ENCODE measurements around the gene LPP.

The LPP gene

DNA sequence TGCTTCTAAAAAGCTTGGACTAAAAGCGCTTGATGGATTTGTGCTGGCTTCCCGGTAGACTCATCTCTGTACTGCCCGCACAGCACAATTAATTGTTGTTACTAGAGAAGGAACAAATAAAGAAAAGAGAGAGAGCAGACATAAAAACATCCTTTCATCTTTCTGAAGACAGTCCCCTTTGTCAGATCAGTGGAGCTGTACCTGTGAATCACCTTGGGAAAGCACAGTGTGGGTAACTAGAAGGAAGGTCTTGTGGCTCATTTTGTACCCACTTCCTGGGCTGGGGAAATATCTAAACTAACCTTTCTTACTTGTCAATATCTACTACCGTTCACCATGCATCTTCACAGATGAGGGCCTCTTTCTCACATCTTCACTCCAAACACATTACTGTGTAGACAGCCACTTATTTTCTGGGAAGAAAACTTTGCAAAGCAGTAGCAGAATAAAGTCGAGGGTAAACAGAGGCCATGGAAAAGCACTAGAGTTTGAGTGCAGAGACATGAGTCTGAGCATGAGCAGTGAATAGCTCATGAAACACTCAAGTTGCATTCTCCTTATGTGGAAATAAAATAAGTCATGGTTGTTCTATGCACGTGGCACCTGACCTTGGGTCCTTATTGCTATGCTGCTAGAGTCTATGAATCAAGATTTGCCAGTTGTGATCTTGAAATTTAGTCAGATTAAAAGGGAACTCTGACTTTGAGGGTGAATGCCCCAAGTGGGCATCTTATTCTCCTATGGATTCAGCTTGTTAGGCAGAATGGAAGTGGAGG, 169.3 kb downstream of the LPP start:
- TF ChIP-seq EZH2 (IDR thresholded peaks at IDR 0.05; ENCODE audit: borderline replicate concordance, low read depth, low read length, severe bottlenecking), result no peak
- no peak for TF ChIP-seq CTCF (IDR thresholded peaks at IDR 0.05; ENCODE audit: borderline replicate concordance, extremely low read depth, low read length, poor library complexity, severe bottlenecking)
- peak; percentile 45 for DNase-seq
- Histone ChIP-seq H3K36me3 (ENCODE audit: insufficient read depth, low read length) (no peaks in the 10 kb centered on the region), H4K20me1 (ENCODE audit: insufficient read depth, low read length) (no peaks in the 10 kb centered on the region), H3K27me3 (ENCODE audit: insufficient read depth, low read length, poor library complexity) (no peaks in the 10 kb centered on the region), H3K9ac (ENCODE audit: low read depth, low read length) (no peak overlapping the region), H3K4me1 (ENCODE audit: insufficient read depth, low read length) (peaks cover 18% of the 10 kb centered on the region), H2AFZ (ENCODE audit: low read depth, low read length) (no peak overlapping the region), H3K27ac (ENCODE audit: low read length) (0 out of 2 replicates have a peak overlapping the region, but pooled peaks have one; percentile 22), H3K4me2 (ENCODE audit: insufficient read depth, low read length) (no peak overlapping the region), H3K79me2 (ENCODE audit: insufficient read depth, low read length) (0 out of 2 replicates have a peak, but pooled peaks cover 2% of the 10 kb centered on the region), H3K4me3 (ENCODE audit: low read depth in 1 of 2, low read length in 2 of 2) (no peak overlapping the region), H3K9me3 (ENCODE audit: insufficient read depth, low read length, severe bottlenecking) (no peaks in the 10 kb centered on the region)
- ATAC-seq (ENCODE audit: insufficient read depth, low read depth), result peak; percentile 91

DNA sequence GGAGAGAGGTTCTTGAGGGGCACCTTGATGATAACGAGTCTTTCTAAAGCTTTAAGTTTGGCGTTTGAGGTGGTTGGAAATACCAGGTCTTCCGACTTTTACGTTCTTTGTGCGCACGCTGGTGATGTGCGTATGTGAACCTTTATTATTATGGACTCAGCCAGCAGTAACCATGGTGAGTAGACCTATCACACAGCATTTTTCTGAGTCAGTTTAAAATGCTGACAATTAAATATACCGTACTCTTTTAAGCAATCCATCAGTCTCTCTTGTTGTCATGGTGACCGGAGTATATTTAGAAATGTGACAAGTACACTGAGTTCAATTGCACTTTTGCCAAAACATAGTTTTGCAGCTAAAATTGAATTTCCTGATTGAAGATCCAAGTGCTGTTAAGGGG, 172.2 kb downstream of the LPP start:
- DNase-seq (no peak), ATAC-seq (ENCODE audit: insufficient read depth, low read depth) (no peak)
- Histone ChIP-seq H3K36me3 (ENCODE audit: insufficient read depth, low read length) (no peaks in the 10 kb centered on the region), H3K4me3 (ENCODE audit: low read depth in 1 of 2, low read length in 2 of 2) (no peak overlapping the region), H3K27me3 (ENCODE audit: insufficient read depth, low read length, poor library complexity) (no peaks in the 10 kb centered on the region), H3K27ac (ENCODE audit: low read length) (no peak overlapping the region), H4K20me1 (ENCODE audit: insufficient read depth, low read length) (no peaks in the 10 kb centered on the region), H2AFZ (ENCODE audit: low read depth, low read length) (no peak overlapping the region), H3K9ac (ENCODE audit: low read depth, low read length) (no peak overlapping the region), H3K4me1 (ENCODE audit: insufficient read depth, low read length) (peaks cover 38% of the 10 kb centered on the region), H3K4me2 (ENCODE audit: insufficient read depth, low read length) (no peak overlapping the region), H3K9me3 (ENCODE audit: insufficient read depth, low read length, severe bottlenecking) (no peaks in the 10 kb centered on the region), H3K79me2 (ENCODE audit: insufficient read depth, low read length) (no peaks in the 10 kb centered on the region)
- TF ChIP-seq CTCF (IDR thresholded peaks at IDR 0.05; ENCODE audit: borderline replicate concordance, extremely low read depth, low read length, poor library complexity, severe bottlenecking) (no peak), EZH2 (IDR thresholded peaks at IDR 0.05; ENCODE audit: borderline replicate concordance, low read depth, low read length, severe bottlenecking) (no peak)

DNA sequence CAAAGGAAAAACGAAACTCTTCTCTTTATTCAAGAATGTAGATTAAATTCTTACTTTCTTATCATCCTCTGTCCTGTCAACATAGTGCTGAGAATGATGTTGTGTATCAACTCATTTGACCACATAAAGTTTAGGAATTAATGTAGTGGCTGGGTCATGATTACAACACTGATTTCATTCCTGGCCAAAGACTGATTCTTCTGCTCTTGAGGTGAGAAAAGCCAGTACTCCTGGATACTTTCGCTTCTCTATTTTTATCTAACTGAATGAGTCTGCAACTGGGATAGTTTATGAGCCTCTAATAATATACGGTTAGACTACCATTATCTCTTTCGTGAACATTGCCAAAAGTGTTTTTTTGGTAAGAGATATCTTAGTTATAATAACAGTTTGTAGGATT, 173.0 kb downstream of the LPP start:
- no peak overlapping the region for H3K9ac ChIP-seq (ENCODE audit: low read depth, low read length)
- no peaks in the 10 kb centered on the region for H3K79me2 ChIP-seq (ENCODE audit: insufficient read depth, low read length)
- ATAC-seq (ENCODE audit: insufficient read depth, low read depth) (no peak), DNase-seq (no peak)
- H3K4me1 ChIP-seq (ENCODE audit: insufficient read depth, low read length), result peaks cover 37% of the 10 kb centered on the region
- H3K9me3 ChIP-seq (ENCODE audit: insufficient read depth, low read length, severe bottlenecking), result no peaks in the 10 kb centered on the region
- TF ChIP-seq EZH2 (IDR thresholded peaks at IDR 0.05; ENCODE audit: borderline replicate concordance, low read depth, low read length, severe bottlenecking) (no peak), CTCF (IDR thresholded peaks at IDR 0.05; ENCODE audit: borderline replicate concordance, extremely low read depth, low read length, poor library complexity, severe bottlenecking) (no peak)
- H2AFZ ChIP-seq (ENCODE audit: low read depth, low read length), result no peak overlapping the region
- H3K27me3 ChIP-seq (ENCODE audit: insufficient read depth, low read length, poor library complexity), result no peaks in the 10 kb centered on the region
- H3K4me3 ChIP-seq (ENCODE audit: low read depth in 1 of 2, low read length in 2 of 2), result no peak overlapping the region
- H3K36me3 ChIP-seq (ENCODE audit: insufficient read depth, low read length), result no peaks in the 10 kb centered on the region
- no peaks in the 10 kb centered on the region for H4K20me1 ChIP-seq (ENCODE audit: insufficient read depth, low read length)
- no peak overlapping the region for H3K27ac ChIP-seq (ENCODE audit: low read length)
- no peak overlapping the region for H3K4me2 ChIP-seq (ENCODE audit: insufficient read depth, low read length)

Measured in DND-41 (cell line).